ENCODE data around the gene GRAP2. TPM values are rescaled to one million over a fixed set of nuclear protein-coding genes. Genes with fewer than 3 reads are reported as not detected.

Gene GRAP2
- total RNA-seq, 1 experiment from 2014 or later = 0.42 TPM

GRCh38 chr22:39955675-39956074, 54.8 kb downstream of the GRAP2 start:
- ATAC-seq (no peak), DNase-seq (ENCODE audit: low read depth, low spot score) (no peak)
- H3K9ac ChIP-seq (ENCODE audit: low read length) = no peak overlapping the region
- TF ChIP-seq ZNF274 (IDR thresholded peaks at IDR 0.05; ENCODE audit: low read depth, low read length) = no peak
- no peak for TF ChIP-seq YY1 (IDR thresholded peaks at IDR 0.05; ENCODE audit: extremely low read depth, insufficient replicate concordance, low read depth, low read length)
- TF ChIP-seq EGR1 (IDR thresholded peaks at IDR 0.05; ENCODE audit: low read depth) = no peak
- TF ChIP-seq EZH2 (IDR thresholded peaks at IDR 0.05) = no peak
- no peak for TF ChIP-seq POLR2A (IDR thresholded peaks at IDR 0.05; ENCODE audit: borderline replicate concordance, extremely low read depth, insufficient read depth, insufficient read length)
- no peak for TF ChIP-seq SRF (IDR thresholded peaks at IDR 0.05; ENCODE audit: low read depth)
- no peak for TF ChIP-seq EZH2phosphoT487 (IDR thresholded peaks at IDR 0.05; ENCODE audit: borderline replicate concordance)
- no peak for TF ChIP-seq TCF7L2 (IDR thresholded peaks at IDR 0.05; ENCODE audit: borderline replicate concordance, extremely low read depth, insufficient read depth, insufficient read length)
- no peak for TF ChIP-seq SP1 (IDR thresholded peaks at IDR 0.05; ENCODE audit: low read depth)
- no peak for TF ChIP-seq FOSL1 (IDR thresholded peaks at IDR 0.05; ENCODE audit: low read depth)
- TF ChIP-seq CTCF (IDR thresholded peaks at IDR 0.05 in 2 of 3, conservative IDR thresholded peaks at IDR 0.05 in 1 of 3; ENCODE audit: borderline replicate concordance in 1 of 3, insufficient read depth in 1 of 3, low read depth in 2 of 3, low read length in 2 of 3) = no peak
- TF ChIP-seq RAD21 (IDR thresholded peaks at IDR 0.05; ENCODE audit: low read depth) = no peak
- TF ChIP-seq ELF1 (IDR thresholded peaks at IDR 0.05; ENCODE audit: borderline replicate concordance, low read depth) = no peak
- TF ChIP-seq MAX (IDR thresholded peaks at IDR 0.05) = no peak
- no peak for TF ChIP-seq POLR2AphosphoS5 (IDR thresholded peaks at IDR 0.05; ENCODE audit: low read depth, low read length)
- TF ChIP-seq ZBTB33 (IDR thresholded peaks at IDR 0.05; ENCODE audit: extremely low read depth, insufficient replicate concordance, low read length) = no peak
- no peak for TF ChIP-seq ZFX (IDR thresholded peaks at IDR 0.05)
- TF ChIP-seq SIN3A (IDR thresholded peaks at IDR 0.05; ENCODE audit: low read depth) = no peak
- H4K20me1 ChIP-seq (ENCODE audit: insufficient read depth) = no peaks in the 10 kb centered on the region
- peaks cover 15 to 24% of the 10 kb centered on the region in 2 experiments; a peak in 3 of 4 replicates for H3K4me1 ChIP-seq (ENCODE audit: control insufficient read depth in 1 of 2, insufficient read depth in 2 of 2, low read length in 2 of 2)
- H3K9me2 ChIP-seq (ENCODE audit: insufficient read depth) = no peaks in the 10 kb centered on the region
- H3K4me3 ChIP-seq (replicated peaks in 1 of 2; ENCODE audit: low read depth in 1 of 2, low read length in 2 of 2) = no peak overlapping the region
- H3K27ac ChIP-seq (ENCODE audit: low read depth, low read length) = no peak overlapping the region
- H2AFZ ChIP-seq (ENCODE audit: low read depth, low read length, poor library complexity, severe bottlenecking) = no peak overlapping the region
- ChIA-PET POLR2A (no interaction called here), CTCF (no interaction called here), RAD21 (ENCODE audit: low non-redundant PET in 1 of 2, low total read pairs in 2 of 2, uncharacterized antibody in 2 of 2, unreplicated experiment in 2 of 2) (no interaction called here)
- H3K79me2 ChIP-seq (ENCODE audit: insufficient read depth, low read length) = no peaks in the 10 kb centered on the region
- H3K4me2 ChIP-seq (ENCODE audit: low read length) = no peak overlapping the region
- intact Hi-C loops (cut with micrococcal nuclease) = no loop called here
- no TSS peak for BruUV-seq (replicated peaks)
- no peaks in the 10 kb centered on the region for H3K9me3 ChIP-seq (ENCODE audit: control insufficient read depth in 1 of 2, insufficient read depth in 1 of 2, low read depth in 1 of 2, low read length in 2 of 2)
- H3K36me3 ChIP-seq (ENCODE audit: control insufficient read depth in 1 of 2, insufficient read depth in 2 of 2, low read length in 2 of 2) = no peaks in the 10 kb centered on the region
- no peaks in the 10 kb centered on the region; the same call in 1 of the 2 replicates for H3K27me3 ChIP-seq (ENCODE audit: insufficient read depth, low read length)
